Astrocyte of the hippocampus (primary cell): Measurements from ENCODE around the gene SIPA1L3.
"Not testable (repeated sequence)": the region's sequence is repeated elsewhere in the genome, so short reads cannot be mapped to it uniquely, and the experiment has no call there.

ENCODE experiments used
- DNase-seq: peaks from one replicate; pipeline ENCODE4 v3.0.0; 2011; ENCODE audit warnings: low read depth, low spot score

SIPA1L3 gene

GRCh38 chr19:37914908-37915307 lies 7.9 kb downstream of the SIPA1L3 start:
- DNase-seq = no peak

GRCh38 chr19:37920591-37921450 lies 13.8 kb downstream of the SIPA1L3 start:
- no peak for DNase-seq

DNA sequence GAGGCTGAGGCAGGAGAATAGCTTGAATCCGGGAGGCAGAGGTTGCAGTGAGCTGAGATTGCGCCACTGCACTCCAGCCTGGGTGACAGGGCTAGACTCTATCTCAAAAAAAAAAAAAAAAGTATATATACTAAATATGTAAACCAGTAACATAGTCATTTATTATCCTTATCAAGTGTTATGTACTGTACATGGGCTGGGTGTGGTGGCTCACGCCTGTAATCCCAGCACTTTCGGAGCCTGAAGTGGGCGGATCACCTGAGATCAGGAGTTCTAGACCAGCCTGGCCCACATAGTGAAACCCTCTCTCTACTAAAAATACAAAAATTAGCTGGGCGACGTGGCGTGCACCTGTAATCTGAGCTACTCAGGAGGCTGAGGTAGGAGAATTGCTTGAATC lies 17.6 kb downstream of the SIPA1L3 start:
- DNase-seq = not testable (repeated sequence)

DNA sequence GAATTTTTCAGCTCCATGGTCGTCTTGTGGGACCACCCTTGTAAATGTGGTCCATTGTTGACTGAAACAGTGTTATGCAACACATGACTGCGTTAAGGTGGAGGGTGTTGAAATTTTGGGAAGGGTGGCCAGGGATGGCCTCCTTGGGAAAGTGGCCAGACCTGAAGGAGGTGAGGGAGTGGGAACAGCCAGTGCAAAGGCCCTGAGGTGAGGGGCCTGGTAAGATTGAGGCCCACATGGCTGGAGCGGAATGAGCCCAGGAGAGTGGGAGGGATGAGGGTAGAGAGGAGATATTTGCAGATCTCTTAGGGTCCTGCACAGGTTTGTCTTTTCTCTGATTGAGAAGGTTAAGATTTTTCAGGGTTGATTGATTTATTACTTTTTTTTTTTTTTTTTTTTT lies 18.2 kb downstream of the SIPA1L3 start:
- DNase-seq = no peak

- no peak for DNase-seq
Observed at GRCh38 chr19:37926255-37926654, 19.2 kb downstream of the SIPA1L3 start.

DNA sequence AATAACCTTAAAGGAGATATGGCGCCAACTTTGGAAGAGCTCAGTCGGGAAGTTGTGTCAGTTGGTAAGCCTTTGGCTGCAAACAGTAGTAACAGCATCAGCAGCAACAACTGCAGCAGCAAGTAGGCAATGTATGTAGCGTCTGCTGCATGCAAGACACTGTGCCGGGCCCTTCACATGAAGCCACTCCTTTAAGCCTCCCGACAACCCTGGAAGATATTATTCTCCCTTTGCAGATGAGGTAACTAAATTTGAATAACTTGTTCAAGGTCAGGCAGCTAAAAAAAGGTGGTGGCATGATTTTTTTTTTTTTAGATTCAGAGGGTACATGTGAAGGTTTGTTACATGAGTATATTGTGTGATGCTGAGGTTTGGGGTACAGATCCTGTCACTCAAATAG lies 19.7 kb downstream of the SIPA1L3 start:
- DNase-seq = no peak

- DNase-seq = no peak
Observed at GRCh38 chr19:37928527-37929286, 21.7 kb downstream of the SIPA1L3 start.

DNA sequence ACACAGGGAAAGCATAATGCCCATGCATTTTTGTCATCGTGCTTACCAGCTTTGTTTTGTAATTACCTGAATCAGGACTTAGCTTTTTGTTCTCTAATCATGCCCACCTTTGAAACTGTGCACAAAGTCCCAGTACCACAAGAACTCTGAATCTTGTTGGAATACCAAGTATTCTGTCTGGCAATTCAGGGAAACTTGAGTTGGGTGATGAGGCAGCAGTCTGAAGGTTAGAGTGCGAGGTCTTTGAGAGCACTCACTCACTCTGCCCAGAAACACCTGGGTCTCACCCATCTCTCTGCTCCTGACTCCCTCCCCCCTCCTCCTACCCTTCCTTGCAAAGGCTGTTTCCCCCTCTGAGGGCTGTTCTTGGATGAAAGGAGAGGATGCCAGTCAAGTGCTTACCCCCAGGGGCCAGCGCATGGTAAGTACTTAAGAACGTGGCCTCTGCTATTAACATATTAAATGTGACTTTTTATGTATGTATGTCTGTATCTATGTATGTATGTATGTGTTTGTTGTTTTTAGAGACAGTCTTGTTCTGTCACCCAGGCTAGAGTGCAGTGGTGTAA lies 22.4 kb downstream of the SIPA1L3 start:
- no peak for DNase-seq

- DNase-seq = peak; percentile 61
Observed at GRCh38 chr19:37930416-37930815, 23.4 kb downstream of the SIPA1L3 start.

- DNase-seq = peak; percentile 95
Observed at GRCh38 chr19:37931881-37932655, 25.1 kb downstream of the SIPA1L3 start.

- peak; percentile 67 for DNase-seq
Observed at GRCh38 chr19:37932985-37933936, 26.3 kb downstream of the SIPA1L3 start.

- DNase-seq = peak; percentile 60
Observed at GRCh38 chr19:37933937-37934358, 26.9 kb downstream of the SIPA1L3 start.

- no peak for DNase-seq
Observed at GRCh38 chr19:37935341-37935740, 28.3 kb downstream of the SIPA1L3 start.

GRCh38 chr19:37936166-37936565 lies 29.2 kb downstream of the SIPA1L3 start:
- DNase-seq = no peak

DNA sequence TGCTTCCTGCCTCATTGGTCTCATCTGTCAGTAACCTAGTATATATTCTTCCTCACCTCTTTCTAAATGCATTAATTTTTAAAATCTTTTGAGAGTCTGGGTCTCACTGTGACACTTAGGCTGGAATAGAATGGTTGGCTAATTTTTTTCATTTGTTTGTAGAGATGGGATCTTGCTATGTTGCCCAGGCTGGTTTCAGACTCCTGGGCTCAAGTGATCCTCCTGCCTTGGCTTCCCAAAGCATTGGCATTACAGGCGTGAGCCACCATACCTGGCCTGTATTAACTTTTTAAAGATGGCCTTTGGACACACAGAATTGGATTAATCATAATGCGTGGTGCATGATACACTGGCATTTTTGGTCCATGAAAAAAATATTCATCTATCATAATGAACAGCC lies 29.9 kb downstream of the SIPA1L3 start:
- DNase-seq = no peak

- no peak for DNase-seq
Observed at GRCh38 chr19:37938353-37938752, 31.3 kb downstream of the SIPA1L3 start.

- no peak for DNase-seq
Observed at GRCh38 chr19:37941782-37942515, 34.9 kb downstream of the SIPA1L3 start.

DNA sequence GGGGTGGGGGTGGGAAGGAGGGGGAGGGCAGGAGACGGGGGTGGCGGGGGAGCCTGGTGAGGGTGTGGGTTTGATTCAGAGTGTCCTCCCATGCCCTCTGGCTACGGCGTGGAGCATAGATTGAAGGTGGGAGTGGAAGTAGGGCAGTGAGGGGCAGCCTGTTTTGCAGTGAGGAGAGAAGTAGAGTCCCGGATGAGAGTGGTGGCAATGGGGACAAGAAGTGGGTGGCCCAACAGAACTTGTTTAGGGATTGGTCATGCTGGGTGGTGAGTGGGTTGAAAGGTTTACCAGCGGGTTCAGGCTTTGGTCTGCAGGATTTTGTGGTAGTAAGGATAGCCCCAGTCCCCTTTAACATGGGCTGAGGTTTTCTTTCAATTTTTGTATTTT lies 35.5 kb downstream of the SIPA1L3 start:
- DNase-seq = no peak

DNA sequence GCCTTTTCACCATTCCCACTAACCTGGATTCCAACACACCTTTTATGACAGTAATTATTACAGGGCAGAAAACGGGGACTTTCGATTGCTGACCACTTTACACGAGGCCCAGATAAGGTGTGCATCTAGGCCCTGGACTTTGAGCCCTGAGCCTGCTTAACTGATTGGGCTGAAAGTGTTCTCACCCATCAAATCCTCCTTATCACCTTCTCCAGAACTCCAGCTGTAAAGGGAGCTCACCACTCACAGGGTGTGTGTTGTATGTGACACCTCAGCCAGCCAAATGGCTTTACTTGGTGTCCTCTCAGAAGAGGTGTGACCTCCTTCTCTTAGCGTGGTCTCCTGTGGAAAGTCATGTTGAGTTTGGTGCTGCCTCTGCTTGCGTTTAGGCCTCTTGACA lies 36.5 kb downstream of the SIPA1L3 start:
- no peak for DNase-seq

DNA sequence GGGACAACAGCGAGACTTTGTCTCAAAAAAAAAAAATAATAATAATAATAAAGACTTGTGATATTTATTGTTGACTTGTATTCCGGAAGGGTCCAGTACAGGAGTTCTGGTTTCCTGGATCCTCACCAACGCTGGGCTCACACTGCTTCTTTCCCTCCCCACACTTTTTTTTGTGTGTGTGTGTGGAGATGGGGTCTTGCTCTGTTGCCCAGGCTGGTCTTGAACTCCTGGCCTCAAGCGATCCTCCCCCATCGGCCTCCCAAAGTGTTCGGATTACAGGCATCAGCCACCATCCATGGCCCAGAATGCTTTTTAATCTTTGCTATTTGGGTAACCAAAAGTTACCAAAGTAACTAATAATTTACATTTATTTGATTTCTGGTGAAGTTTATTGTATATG lies 39.1 kb downstream of the SIPA1L3 start:
- no peak for DNase-seq
